ENCODE measurements around the gene UQCRC1.

Gene UQCRC1

DNA sequence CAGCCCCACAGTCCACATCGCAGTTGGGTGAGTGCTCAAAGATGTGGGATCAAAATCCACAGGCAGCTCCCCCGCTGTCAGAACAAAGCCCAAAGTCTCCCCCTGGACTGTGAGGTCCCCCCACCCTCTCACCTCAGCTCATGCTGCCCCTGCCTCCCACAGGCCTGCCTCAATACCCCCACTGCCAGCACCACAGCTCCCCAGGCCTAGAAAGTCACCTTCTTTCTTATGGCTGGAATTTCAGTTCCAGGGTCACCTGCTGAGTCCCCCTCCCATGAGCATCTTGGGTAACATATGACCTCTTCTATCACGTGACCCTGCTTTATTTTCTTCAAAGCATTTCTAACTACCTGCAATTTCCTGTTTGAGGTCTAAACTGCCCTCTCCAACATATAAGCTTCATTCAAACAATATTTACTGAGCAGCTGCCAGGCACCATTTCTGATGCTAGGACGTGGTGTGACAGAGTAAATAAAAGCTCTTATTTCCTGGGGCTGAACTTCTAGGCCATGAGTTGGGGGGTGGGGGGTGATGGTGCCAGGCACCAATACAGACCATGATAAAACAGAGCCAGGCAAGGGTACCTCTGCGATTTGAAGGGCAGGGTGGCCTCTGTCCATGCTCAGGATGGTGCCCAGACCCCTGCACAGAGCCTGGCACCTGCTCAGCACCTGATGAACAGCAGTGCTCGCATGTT lies 14.6 kb upstream of the UQCRC1 start:
- H3K36me3 Mint-ChIP-seq, result peaks cover 35% of the 10 kb centered on the region
- no peak for ATAC-seq

GRCh38 chr3:48621461-48621869 lies 12.0 kb upstream of the UQCRC1 start, which contains the start of gene TMEM89:
TMEM89 (minus strand) TSS chr3:48621769; CDS start chr3:48621756, 13 bp downstream.
- Mint-ChIP-seq H3K27me3 (no peaks in the 10 kb centered on the region), H3K9me3 (peaks cover 6% of the 10 kb centered on the region), H3K27ac (no peak within 1 kb of the TSS), H3K4me1 (no peaks in the 10 kb centered on the region), H3K4me3 (no peak within 1 kb of the TSS), H3K36me3 (peaks cover 14% of the 10 kb centered on the region)
- peak; percentile 24 for ATAC-seq

More for the DNA sequence above, 14.6 kb upstream of the UQCRC1 start:
- Mint-ChIP-seq H3K4me3 (no peak overlapping the region), H3K27ac (no peak overlapping the region), H3K27me3 (no peaks in the 10 kb centered on the region), H3K9me3 (no peaks in the 10 kb centered on the region), H3K4me1 (no peaks in the 10 kb centered on the region)

GRCh38 chr3:48619541-48620524 lies 10.4 kb upstream of the UQCRC1 start:
- no peak overlapping the region for H3K27ac Mint-ChIP-seq
- H3K9me3 Mint-ChIP-seq, result peaks cover 6% of the 10 kb centered on the region
- peaks cover 5% of the 10 kb centered on the region for H3K36me3 Mint-ChIP-seq
- H3K4me1 Mint-ChIP-seq, result no peaks in the 10 kb centered on the region
- H3K27me3 Mint-ChIP-seq, result no peaks in the 10 kb centered on the region
- H3K4me3 Mint-ChIP-seq, result no peak overlapping the region
- no peak for ATAC-seq

DNA sequence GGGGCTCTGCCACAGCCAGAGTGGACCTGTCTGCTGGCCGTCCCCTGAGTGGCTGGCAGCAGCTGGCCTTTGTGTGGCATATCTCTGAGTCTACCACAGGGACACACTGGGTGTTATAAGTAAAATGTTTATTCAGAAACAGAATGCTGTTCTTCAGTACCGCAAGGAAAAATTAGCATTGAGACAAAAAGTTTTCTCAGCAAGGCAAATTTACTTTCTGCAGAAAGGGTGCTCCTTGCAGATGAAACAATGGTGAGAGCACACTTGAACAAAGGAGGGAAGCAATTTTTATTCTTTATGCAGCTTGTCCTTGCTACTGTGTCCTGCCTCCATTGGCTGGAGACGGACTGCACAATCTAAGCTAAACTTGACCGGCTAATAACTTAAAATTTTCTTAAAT lies 8.1 kb upstream of the UQCRC1 start:
- H3K27ac Mint-ChIP-seq, result no peak overlapping the region
- H3K27me3 Mint-ChIP-seq, result no peaks in the 10 kb centered on the region
- H3K4me1 Mint-ChIP-seq, result peaks cover 12% of the 10 kb centered on the region
- peaks cover 6% of the 10 kb centered on the region for H3K9me3 Mint-ChIP-seq
- ATAC-seq, result no peak
- H3K36me3 Mint-ChIP-seq, result peaks cover 5% of the 10 kb centered on the region
- H3K4me3 Mint-ChIP-seq, result no peak overlapping the region

DNA sequence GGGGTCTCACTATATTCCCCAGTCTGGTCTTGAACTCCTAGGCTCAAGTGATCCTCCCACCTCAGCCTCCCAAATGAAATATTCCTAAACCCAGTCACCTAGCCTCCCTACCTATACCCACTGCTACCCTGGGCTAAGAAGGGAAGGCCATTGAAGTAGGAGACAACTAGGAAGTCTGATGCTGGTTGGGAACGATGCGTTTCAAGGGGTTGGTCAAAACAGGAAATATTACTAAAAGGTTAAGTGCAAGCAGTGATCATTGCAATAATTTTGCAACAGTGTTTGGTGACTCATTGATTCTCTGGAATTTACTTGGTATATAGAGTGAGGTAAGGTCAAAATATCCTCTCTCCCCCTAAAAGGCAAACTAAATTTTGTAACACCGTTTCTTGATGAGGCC lies 4.6 kb upstream of the UQCRC1 start:
- H3K9me3 Mint-ChIP-seq, result peaks cover 6% of the 10 kb centered on the region
- H3K36me3 Mint-ChIP-seq, result no peaks in the 10 kb centered on the region
- H3K4me3 Mint-ChIP-seq, result no peak overlapping the region
- peak overlapping the region; percentile 71 for H3K27ac Mint-ChIP-seq
- no peak for ATAC-seq
- peaks cover 18% of the 10 kb centered on the region for H3K4me1 Mint-ChIP-seq
- H3K27me3 Mint-ChIP-seq, result no peaks in the 10 kb centered on the region

- Mint-ChIP-seq H3K4me1 (peaks cover 29% of the 10 kb centered on the region), H3K36me3 (peaks cover 6% of the 10 kb centered on the region), H3K27ac (no peak overlapping the region), H3K4me3 (no peak overlapping the region), H3K9me3 (peaks cover 3% of the 10 kb centered on the region), H3K27me3 (no peaks in the 10 kb centered on the region)
- ATAC-seq, result no peak
These were observed 2.9 kb upstream of the UQCRC1 start for GRCh38 chr3:48612309-48612708.

DNA sequence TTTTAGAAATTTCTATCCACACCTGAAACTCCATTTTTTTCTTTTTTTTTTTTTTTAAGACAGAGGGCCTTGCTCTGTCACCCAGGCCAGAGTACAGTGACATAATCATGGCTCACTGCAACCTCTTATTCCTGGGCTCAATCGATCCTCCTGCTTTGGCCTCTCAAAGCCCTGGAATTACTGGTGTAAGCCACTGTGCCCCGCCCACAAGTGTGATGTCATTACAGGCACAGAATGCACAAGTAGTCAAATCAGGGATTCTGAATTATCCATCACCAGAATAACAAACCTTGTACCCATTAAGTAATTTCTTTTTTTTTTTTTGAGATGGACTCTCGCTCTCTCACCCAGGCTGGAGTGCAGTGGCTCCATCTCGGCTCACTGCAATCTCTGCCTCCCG lies 1.9 kb downstream of the UQCRC1 start:
- no peak for ATAC-seq
- H3K27me3 Mint-ChIP-seq, result no peaks in the 10 kb centered on the region
- no peak overlapping the region for H3K4me3 Mint-ChIP-seq
- H3K36me3 Mint-ChIP-seq, result peaks cover 38% of the 10 kb centered on the region
- no peaks in the 10 kb centered on the region for H3K9me3 Mint-ChIP-seq
- H3K4me1 Mint-ChIP-seq, result peaks cover 18% of the 10 kb centered on the region
- peak overlapping the region; percentile 8 for H3K27ac Mint-ChIP-seq

GRCh38 chr3:48601622-48601994 lies 7.8 kb downstream of the UQCRC1 start:
- H3K27me3 Mint-ChIP-seq, result no peaks in the 10 kb centered on the region
- no peak for ATAC-seq
- no peak overlapping the region for H3K27ac Mint-ChIP-seq
- H3K9me3 Mint-ChIP-seq, result no peaks in the 10 kb centered on the region
- peaks cover 70% of the 10 kb centered on the region for H3K36me3 Mint-ChIP-seq
- H3K4me1 Mint-ChIP-seq, result peaks cover 5% of the 10 kb centered on the region
- H3K4me3 Mint-ChIP-seq, result no peak overlapping the region

- Mint-ChIP-seq H3K36me3 (peaks cover 66% of the 10 kb centered on the region), H3K27me3 (no peaks in the 10 kb centered on the region), H3K27ac (no peak overlapping the region), H3K4me3 (no peak overlapping the region), H3K9me3 (no peaks in the 10 kb centered on the region), H3K4me1 (peaks cover 8% of the 10 kb centered on the region)
- ATAC-seq, result no peak
These were observed 8.5 kb downstream of the UQCRC1 start for GRCh38 chr3:48600711-48601621.

DNA sequence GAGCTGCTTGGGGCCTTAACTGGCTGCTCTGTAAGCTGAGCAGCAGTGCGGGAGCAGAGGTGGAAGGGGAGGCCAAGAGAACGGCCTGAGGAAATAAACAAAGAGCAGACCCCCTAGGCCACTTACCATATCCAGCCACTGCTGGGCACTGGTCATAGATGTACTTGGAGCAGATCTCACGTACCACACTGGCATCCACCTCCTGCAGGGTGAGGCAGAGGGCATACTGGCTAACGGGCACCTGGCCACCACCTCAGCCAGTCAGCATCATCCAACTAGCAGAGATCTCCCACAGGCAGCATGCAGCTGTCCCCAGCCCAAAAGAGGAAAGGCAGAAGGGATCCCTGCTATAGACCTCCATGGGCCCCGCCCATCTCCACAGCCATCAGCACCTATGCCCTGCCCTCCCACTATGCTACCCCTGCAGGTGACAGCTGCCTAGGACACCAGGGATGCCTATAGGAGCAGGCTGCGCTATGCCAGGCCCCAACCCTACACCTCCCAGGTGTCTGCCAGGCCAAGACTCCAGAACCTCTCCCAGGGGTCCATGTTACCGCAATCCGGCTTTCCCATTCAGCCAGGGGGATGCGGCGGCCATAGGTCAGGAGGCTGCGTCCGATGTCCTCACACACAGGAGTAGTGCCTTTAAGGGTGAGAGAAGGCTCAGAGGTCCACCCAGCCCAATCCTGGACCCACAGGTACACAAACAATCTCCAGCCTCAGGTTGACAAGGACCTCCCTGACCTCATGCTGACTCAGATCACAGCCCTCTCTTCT lies 9.7 kb downstream of the UQCRC1 start:
- H3K4me3 Mint-ChIP-seq, result no peak overlapping the region
- peaks cover 3% of the 10 kb centered on the region for H3K27me3 Mint-ChIP-seq
- peaks cover 13% of the 10 kb centered on the region for H3K4me1 Mint-ChIP-seq
- H3K27ac Mint-ChIP-seq, result no peak overlapping the region
- H3K9me3 Mint-ChIP-seq, result no peaks in the 10 kb centered on the region
- ATAC-seq, result no peak
- peaks cover 57% of the 10 kb centered on the region for H3K36me3 Mint-ChIP-seq

DNA sequence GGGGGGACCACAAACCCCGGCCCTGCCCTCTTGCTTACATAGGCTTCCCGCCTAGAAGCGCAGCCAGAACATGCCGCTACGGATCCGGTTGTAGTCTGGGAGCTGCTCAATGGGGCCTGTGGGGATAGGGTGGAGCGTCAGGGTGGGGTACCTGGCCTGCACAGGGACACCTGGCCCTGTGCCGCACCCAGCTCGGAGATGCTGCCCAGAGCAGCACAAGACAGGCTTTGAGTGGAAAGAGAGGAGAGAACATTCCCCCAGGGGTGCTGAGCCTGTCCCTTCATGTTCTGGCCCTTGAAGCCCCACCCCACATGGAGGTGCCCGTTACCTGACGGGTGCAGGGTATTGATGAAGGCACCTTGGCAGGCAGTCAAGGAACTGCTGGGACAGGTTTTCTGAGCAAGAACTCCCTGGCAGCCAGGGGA lies 10.4 kb downstream of the UQCRC1 start:
- no peak overlapping the region for H3K4me3 Mint-ChIP-seq
- peaks cover 51% of the 10 kb centered on the region for H3K36me3 Mint-ChIP-seq
- H3K27ac Mint-ChIP-seq, result no peak overlapping the region
- H3K4me1 Mint-ChIP-seq, result peaks cover 18% of the 10 kb centered on the region
- no peaks in the 10 kb centered on the region for H3K9me3 Mint-ChIP-seq
- peaks cover 9% of the 10 kb centered on the region for H3K27me3 Mint-ChIP-seq
- ATAC-seq, result no peak

DNA sequence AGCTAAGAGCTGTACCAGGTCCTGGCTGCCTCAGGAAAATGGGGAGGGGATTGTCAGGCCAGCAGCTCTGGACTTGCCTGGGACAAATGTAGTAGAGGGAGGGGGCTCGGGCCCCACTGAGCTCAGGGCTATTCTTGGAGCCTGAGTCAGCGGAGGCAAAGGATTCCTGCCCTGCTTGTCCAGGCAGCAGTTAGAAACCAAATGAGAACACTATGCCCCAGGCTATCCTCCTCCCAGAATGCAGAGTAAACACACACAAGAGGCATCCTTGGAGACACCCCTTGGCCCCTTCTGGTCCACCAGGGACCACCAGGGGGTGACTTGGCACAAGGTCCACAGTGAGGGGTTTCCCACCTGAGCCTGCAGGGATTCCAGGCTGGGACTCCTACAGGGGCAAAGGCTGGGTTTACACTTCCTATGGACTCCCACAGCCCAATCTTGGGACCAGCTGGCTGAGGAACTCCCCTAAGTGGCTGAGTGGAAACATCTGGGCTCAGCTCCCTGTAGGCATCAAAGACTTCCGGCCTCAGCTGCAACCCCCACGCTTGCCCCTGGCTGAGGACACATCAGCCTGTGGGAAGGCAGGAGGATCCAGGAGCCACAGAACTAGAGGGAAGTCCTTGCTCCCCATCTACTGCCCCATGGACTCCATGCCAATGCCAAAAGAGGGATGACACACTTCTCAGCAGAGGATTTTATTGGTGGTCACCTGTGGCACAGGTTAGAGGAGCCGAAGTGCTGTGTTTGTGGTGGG lies 10.9 kb downstream of the UQCRC1 start:
- no peaks in the 10 kb centered on the region for H3K9me3 Mint-ChIP-seq
- peaks cover 18% of the 10 kb centered on the region for H3K4me1 Mint-ChIP-seq
- peaks cover 48% of the 10 kb centered on the region for H3K36me3 Mint-ChIP-seq
- peaks cover 10% of the 10 kb centered on the region for H3K27me3 Mint-ChIP-seq
- no peak for ATAC-seq
- no peak overlapping the region for H3K4me3 Mint-ChIP-seq
- H3K27ac Mint-ChIP-seq, result no peak overlapping the region

- H3K27me3 Mint-ChIP-seq, result peaks cover 10% of the 10 kb centered on the region
- H3K36me3 Mint-ChIP-seq, result peaks cover 37% of the 10 kb centered on the region
- peaks cover 17% of the 10 kb centered on the region for H3K4me1 Mint-ChIP-seq
- H3K4me3 Mint-ChIP-seq, result no peak overlapping the region
- no peaks in the 10 kb centered on the region for H3K9me3 Mint-ChIP-seq
- H3K27ac Mint-ChIP-seq, result no peak overlapping the region
- ATAC-seq, result no peak
These were observed 12.0 kb downstream of the UQCRC1 start for GRCh38 chr3:48597408-48597800.
